H1 (cell line): ENCODE measurements around the gene INSM1. TPM values are rescaled to one million over a fixed set of nuclear protein-coding genes. Genes with fewer than 3 reads are reported as not detected.

Source experiments
- CTCF ChIA-PET: fragments of 300-600 bp; sonication (Branson Sonifier 250); formaldehyde crosslinking; loops from one replicate; lab custom pipeline; 2021; ENCODE audit not compliant: partially characterized antibody; lab: Charles Lee
- POLR2A ChIA-PET: fragments of 300-600 bp; sonication (Branson Sonifier 250); formaldehyde crosslinking; loops from one replicate; lab custom pipeline; 2021; ENCODE audit warnings: inconsistent platforms; ENCODE audit not compliant: partially characterized antibody; lab: Charles Lee
- DNase-seq, 2 experiments: peaks; one replicate each; pipeline versions ENCODE4 v3.0.0 to v3.0.0-alpha.2; 2010 to 2022; ENCODE audit warnings: low spot score in 2 of 2, low read depth in 1 of 2, mixed read lengths in 1 of 2
- FAIRE-seq: peaks from 2 replicates; lab custom pipeline; 2011; peaks lifted over from hg19 to GRCh38; lab: Jason Lieb, UNC
- H2AFZ ChIP-seq: 2 replicates; pipeline ENCODE4 v1.8.1; 2012; ENCODE audit warnings: low read length, inconsistent platforms
- H2AK5ac ChIP-seq: 2 replicates; pipeline ENCODE4 v1.6.1; 2013; ENCODE audit warnings: low read depth, low read length
- H2BK120ac ChIP-seq: replicated peaks from 2 replicates; pipeline ENCODE3; 2013; ENCODE audit warnings: low read depth, low read length, inconsistent platforms
- H2BK12ac ChIP-seq: 2 replicates; pipeline ENCODE4 v1.6.1; 2013; ENCODE audit warnings: low read depth, low read length
- H2BK15ac ChIP-seq: 2 replicates; pipeline ENCODE4 v1.6.1; 2013; ENCODE audit warnings: low read length
- H2BK20ac ChIP-seq: 2 replicates; pipeline ENCODE4 v1.6.1; 2013; ENCODE audit warnings: low read length
- H2BK5ac ChIP-seq: 2 replicates; pipeline ENCODE4 v1.6.1; 2013; ENCODE audit warnings: low read depth, low read length
- H3K14ac ChIP-seq: 2 replicates; pipeline ENCODE4 v1.6.1; 2013; ENCODE audit warnings: inconsistent platforms; ENCODE audit not compliant: insufficient read length
- H3K18ac ChIP-seq: 2 replicates; pipeline ENCODE4 v1.6.1; 2013; ENCODE audit warnings: low read length; ENCODE audit errors: extremely low read depth
- H3K23ac ChIP-seq: 2 replicates; pipeline ENCODE4 v1.6.1; 2013; ENCODE audit warnings: inconsistent platforms; ENCODE audit not compliant: insufficient read length
- H3K23me2 ChIP-seq: 2 replicates; pipeline ENCODE4 v1.6.1; 2013; ENCODE audit warnings: low read depth, low read length
- H3K27ac ChIP-seq: 2 replicates; pipeline ENCODE4 v1.6.1; 2011; ENCODE audit warnings: low read depth, low read length, inconsistent platforms
- H3K27me3 ChIP-seq, 4 experiments: replicated peaks in 1 of 4; 1 replicate in 1 of 4; 2 replicates in 3 of 4; pipeline versions ENCODE4 v1.6.1 to v1.8.1; 2011 to 2013; ENCODE audit warnings: low read length in 3 of 4, mild to moderate bottlenecking in 3 of 4, inconsistent platforms in 2 of 4, mixed read lengths in 2 of 4, moderate library complexity in 1 of 4; ENCODE audit not compliant: control insufficient read depth in 3 of 4, insufficient read depth in 3 of 4; ENCODE audit errors: extremely low read depth in 1 of 4
- H3K36me3 ChIP-seq, 4 experiments: 2 replicates each; pipeline versions ENCODE4 v1.6.1 to v1.8.1; 2011 to 2013; ENCODE audit warnings: mild to moderate bottlenecking in 4 of 4, low read length in 3 of 4, moderate library complexity in 2 of 4, control low read depth in 1 of 4, inconsistent platforms in 1 of 4; ENCODE audit not compliant: insufficient read depth in 4 of 4, control insufficient read depth in 2 of 4
- H3K4ac ChIP-seq: replicated peaks from 2 replicates; pipeline ENCODE3; 2013; ENCODE audit warnings: low read length, low read depth, mixed read lengths, inconsistent platforms; ENCODE audit not compliant: insufficient read length
- H3K4me1 ChIP-seq, 4 experiments: replicated peaks in 1 of 4; 1 replicate in 1 of 4; 2 replicates in 3 of 4; pipeline versions ENCODE4 v1.6.1 to v1.8.1; 2011 to 2013; ENCODE audit warnings: low read length in 3 of 4, inconsistent platforms in 2 of 4, mixed read lengths in 1 of 4; ENCODE audit not compliant: insufficient read depth in 4 of 4, control insufficient read depth in 3 of 4
- H3K4me2 ChIP-seq, 2 experiments: 2 replicates each; pipeline versions ENCODE4 v1.6.1 to v1.8.1; 2011 to 2013; ENCODE audit warnings: low read depth in 2 of 2, low read length in 2 of 2, control low read depth in 1 of 2, inconsistent platforms in 1 of 2, mild to moderate bottlenecking in 1 of 2; ENCODE audit not compliant: insufficient read depth in 1 of 2
- H3K4me3 ChIP-seq, 4 experiments: fragments of 200-600, 300-600 bp in 1 of 4; sonication (generic), shearing (Covaris generic), sonication (Bioruptor Twin) in 1 of 4; 2 replicates each; pipeline versions ENCODE4 v1.5.1 to v1.8.1; 2011 to 2016; ENCODE audit warnings: low read length in 4 of 4, low read depth in 3 of 4, control low read depth in 2 of 4, inconsistent platforms in 2 of 4, mild to moderate bottlenecking in 2 of 4, mixed read lengths in 1 of 4, moderate library complexity in 1 of 4; ENCODE audit not compliant: insufficient read depth in 2 of 4; ENCODE audit errors: extremely low read depth in 1 of 4
- H3K56ac ChIP-seq: replicated peaks from 2 replicates; pipeline ENCODE3; 2013; ENCODE audit warnings: low read depth, mild to moderate bottlenecking, mixed read lengths, low read length, inconsistent platforms; ENCODE audit not compliant: insufficient read length
- H3K79me1 ChIP-seq: 2 replicates; pipeline ENCODE4 v1.6.1; 2013; ENCODE audit warnings: low read depth, low read length, control low read depth
- H3K79me2 ChIP-seq, 2 experiments: 2 replicates each; pipeline versions ENCODE4 v1.6.1 to v1.8.1; 2012 to 2013; ENCODE audit warnings: low read length in 2 of 2, mild to moderate bottlenecking in 2 of 2, inconsistent platforms in 1 of 2; ENCODE audit not compliant: insufficient read depth in 2 of 2, control insufficient read depth in 1 of 2
- H3K9ac ChIP-seq, 4 experiments: replicated peaks in 1 of 4; 1 replicate in 1 of 4; 2 replicates in 3 of 4; pipeline versions ENCODE4 v1.6.1 to v1.8.1; 2011 to 2013; ENCODE audit warnings: low read depth in 3 of 4, low read length in 3 of 4, control low read depth in 2 of 4, mild to moderate bottlenecking in 2 of 4, moderate library complexity in 2 of 4, inconsistent platforms in 1 of 4; ENCODE audit errors: extremely low read depth in 1 of 4
- H3K9me3 ChIP-seq, 2 experiments: 2 replicates each; pipeline versions ENCODE4 v1.6.1 to v1.8.1; 2012 to 2013; ENCODE audit warnings: mild to moderate bottlenecking in 2 of 2, moderate library complexity in 2 of 2, control low read depth in 1 of 2, inconsistent platforms in 1 of 2, low read depth in 1 of 2, low read length in 1 of 2, mixed read lengths in 1 of 2; ENCODE audit not compliant: insufficient read depth in 2 of 2
- H4K20me1 ChIP-seq, 2 experiments: replicated peaks in 1 of 2; 2 replicates each; pipeline versions ENCODE3 to v1.8.1; 2011 to 2013; ENCODE audit warnings: inconsistent platforms in 2 of 2, low read length in 2 of 2, mild to moderate bottlenecking in 1 of 2; ENCODE audit not compliant: insufficient read depth in 2 of 2, control insufficient read depth in 1 of 2
- H4K5ac ChIP-seq: 2 replicates; pipeline ENCODE4 v1.6.1; 2013; ENCODE audit warnings: low read length, low read depth, mixed read lengths, inconsistent platforms; ENCODE audit not compliant: insufficient read length
- H4K8ac ChIP-seq: 2 replicates; pipeline ENCODE4 v1.8.0; 2013; ENCODE audit warnings: mild to moderate bottlenecking, moderate library complexity, low read length, inconsistent platforms; ENCODE audit not compliant: insufficient read depth; ENCODE audit errors: extremely low read depth
- H4K91ac ChIP-seq: replicated peaks from 2 replicates; pipeline ENCODE3; 2013; ENCODE audit warnings: low read length, mixed read lengths, inconsistent platforms; ENCODE audit not compliant: insufficient read length
- ASH2L ChIP-seq: fragments of 200-600, 300-600 bp; sonication (generic); IDR thresholded peaks from one replicate; pipeline ENCODE4 v1.7.1; 2017; ENCODE audit warnings: low read length
- BCL11A ChIP-seq, 2 experiments: IDR thresholded peaks; one replicate each; pipeline ENCODE4 v1.6.1; 2011; ENCODE audit warnings: low read depth in 2 of 2, low read length in 2 of 2, mild to moderate bottlenecking in 2 of 2
- BRCA1 ChIP-seq: IDR thresholded peaks from 2 replicates; pipeline ENCODE4 v1.6.1; 2012; ENCODE audit warnings: low read depth, low read length, improper control_type of control experiment
- CBX5 ChIP-seq: fragments of 300-800, 300-1000 bp; sonication (generic); IDR thresholded peaks from 2 replicates; pipeline ENCODE4 v1.7.1; 2016; ENCODE audit warnings: antibody characterized with exemption, low read length, low read depth
- GABPA ChIP-seq: IDR thresholded peaks from 2 replicates; pipeline ENCODE4 v1.6.1; 2011; ENCODE audit warnings: mild to moderate bottlenecking, low read length, moderate library complexity, borderline replicate concordance; ENCODE audit not compliant: insufficient read depth
- HDAC2 ChIP-seq, 2 experiments: fragments of 300-600 bp in 1 of 2; sonication (generic) in 1 of 2; IDR thresholded peaks; 2 replicates each; pipeline ENCODE4 v1.6.1; 2011 to 2012; ENCODE audit warnings: low read depth in 2 of 2, low read length in 2 of 2, mild to moderate bottlenecking in 2 of 2, moderate library complexity in 2 of 2, borderline replicate concordance in 1 of 2, inconsistent platforms in 1 of 2
- JUND ChIP-seq: IDR thresholded peaks from 2 replicates; pipeline ENCODE4 v1.6.1; 2011; ENCODE audit warnings: mild to moderate bottlenecking, improper control_type of control experiment, low read length
- MAX ChIP-seq: IDR thresholded peaks from 2 replicates; pipeline ENCODE4 v1.6.1; 2012; ENCODE audit warnings: inconsistent platforms
- PHF8 ChIP-seq: fragments of 200-600 bp; sonication (generic); conservative IDR thresholded peaks from 2 replicates; pipeline ENCODE4 v1.7.1; 2012; ENCODE audit warnings: low read depth, mild to moderate bottlenecking, inconsistent platforms, low read length, moderate library complexity
- SRF ChIP-seq: IDR thresholded peaks from 2 replicates; pipeline ENCODE4 v1.6.1; 2011; ENCODE audit warnings: mild to moderate bottlenecking, low read depth, low read length, moderate library complexity
- TBP ChIP-seq: IDR thresholded peaks from 2 replicates; pipeline ENCODE4 v1.6.1; 2011; ENCODE audit warnings: low read depth, low read length, improper control_type of control experiment
- USF2 ChIP-seq: IDR thresholded peaks from 2 replicates; pipeline ENCODE4 v1.6.1; 2011; ENCODE audit warnings: low read length, improper control_type of control experiment
- WGBS, 2 experiments: shearing (Covaris generic) in 1 of 2; methylation state at CpG; one replicate each; pipeline versions ENCODE4 v1.1.6 to v1.1.7; 2013 to 2015; ENCODE audit warnings: low lambda C conversion rate in 2 of 2, mixed read lengths in 2 of 2, inconsistent platforms in 1 of 2, low coverage in 1 of 2, missing lambda C conversion rate in 1 of 2; ENCODE audit not compliant: insufficient replicate concordance in 2 of 2, insufficient coverage in 1 of 2, insufficient read length in 1 of 2; ENCODE audit errors: extremely low coverage in 1 of 2, missing lambda C conversion rate in 1 of 2; 5-methylcytosine and 5-hydroxymethylcytosine counted together
- polyA plus RNA-seq, 7 experiments: library from polyadenylated mRNA; depleted of rRNA in 3 of 7; stranded (reverse) in 5 of 7; unstranded in 2 of 7; fragments of >200 nt in 5 of 7; fragments of 200-250 nt in 2 of 7; gene quantifications; 1 replicate in 5 of 7; 2 replicates in 1 of 7; 4 replicates in 1 of 7; pipeline versions ENCODE4 v1.2.1 to v1.2.3, GENCODE V29; 2011 to 2013; ENCODE audit warnings: missing spikeins in 2 of 7, mixed read lengths in 2 of 7
- total RNA-seq: library from RNA; stranded (reverse); fragmentation: NEBNext Ultra II Directional; extraction: Animal tissue kit (Norgen Biotek cat#: 25700); gene quantifications from 2 replicates; pipeline ENCODE4 v1.2.1, GENCODE V29; 2021

The INSM1 gene
- total and polyA plus RNA-seq, 2 of the 8 experiments (the other 6 are each of a cell fraction or from before 2014, with no cell fraction given): 0.86 to 2.5 TPM

GRCh38 chr20:20396794-20397193, 28.9 kb downstream of the INSM1 start:
- Histone ChIP-seq H3K9me3 (no peaks in the 10 kb centered on the region), H2BK20ac (no peak overlapping the region), H2BK120ac (no peak overlapping the region), H3K4ac (no peak overlapping the region), H2BK15ac (no peak overlapping the region), H3K36me3 (no peaks in the 10 kb centered on the region), H4K91ac (no peak overlapping the region), H2BK12ac (no peak overlapping the region), H3K27ac (no peak overlapping the region), H2AK5ac (no peak overlapping the region), H4K5ac (no peak overlapping the region), H3K79me2 (no peaks in the 10 kb centered on the region), H3K9ac (no peak overlapping the region), H3K14ac (no peak overlapping the region), H3K23me2 (no peaks in the 10 kb centered on the region; the same call in 1 of the 2 replicates), H3K79me1 (no peaks in the 10 kb centered on the region), H3K56ac (no peak overlapping the region), H3K18ac (no peak overlapping the region), H3K23ac (no peak overlapping the region), H2AFZ (no peak overlapping the region), H4K20me1 (peaks cover 0 to 2% of the 10 kb centered on the region in 2 experiments), H3K27me3 (no peaks in the 10 kb centered on the region), H2BK5ac (no peak overlapping the region), H3K4me2 (no peak overlapping the region), H3K4me1 (peaks cover 0 to 16% (median 12%) of the 10 kb centered on the region in 4 experiments; a peak in 6 of 7 replicates), H4K8ac (no peak overlapping the region), H3K4me3 (no peak overlapping the region)
- WGBS, 2 experiments: 96% methylated on average over 3 of the region's 3 CpGs; no CpG with 5 or more reads in 1 of the 2 experiments
- FAIRE-seq (no peak), DNase-seq (no peak)
- no peak for TF ChIP-seq BCL11A (IDR thresholded peaks at IDR 0.05; ENCODE audit: low read depth in 2 of 2, low read length in 2 of 2)
- no peak for TF ChIP-seq SRF
- TF ChIP-seq GABPA: no peak
- no peak for TF ChIP-seq TBP
- TF ChIP-seq USF2: no peak
- no peak for TF ChIP-seq ASH2L
- TF ChIP-seq PHF8: no peak
- TF ChIP-seq HDAC2 (IDR thresholded peaks at IDR 0.05; ENCODE audit: borderline replicate concordance in 1 of 2, low read depth in 2 of 2, low read length in 2 of 2): no peak
- TF ChIP-seq BRCA1: no peak
- no peak for TF ChIP-seq CBX5
- TF ChIP-seq JUND: no peak
- no peak for TF ChIP-seq MAX
- POLR2A ChIA-PET: interaction anchor here (1.1 kb wide), 1 partner anchor 28 kb away, joined by 4 read pairs; the partner anchor contains the start of gene INSM1
- CTCF ChIA-PET: interaction anchor here (0.8 to 1.3 kb wide), 3 partner anchors 10 to 28 kb away, joined by 3 read pairs; no protein-coding TSS in a partner anchor
